Uterus (tissue), 4 donors: ENCODE results near the gene IDUA. TPM values are rescaled to one million over a fixed set of nuclear protein-coding genes. Genes with fewer than 3 reads are reported as not detected.

Experiments used
- DNase-seq, 2 donors: peaks; one replicate each; pipeline ENCODE4 v3.0.0-alpha.2; 2019 to 2020
- H3K27ac ChIP-seq, 2 donors: fragments of 200-600 bp; sonication (generic); 1 replicate in 1 of 2; 2 replicates in 1 of 2; pipeline ENCODE4 v1.5.1; 2016 to 2018
- H3K27me3 ChIP-seq, 2 donors: fragments of 200-600 bp; sonication (generic); one replicate each; pipeline ENCODE4 v1.5.1; 2018 to 2019; ENCODE audit warnings: control low read depth in 1 of 2
- H3K36me3 ChIP-seq, 2 donors: fragments of 200-600 bp; sonication (generic); one replicate each; pipeline ENCODE4 v1.5.1; 2019; ENCODE audit warnings: control low read depth in 1 of 2
- H3K4me1 ChIP-seq, 2 donors: fragments of 200-600 bp; sonication (generic); one replicate each; pipeline ENCODE4 v1.5.1; 2018 to 2019; ENCODE audit warnings: control low read depth in 1 of 2
- H3K4me3 ChIP-seq, 2 donors: fragments of 200-600 bp; sonication (generic); 1 replicate in 1 of 2; 2 replicates in 1 of 2; pipeline ENCODE4 v1.5.1; 2018 to 2019; ENCODE audit warnings: mild to moderate bottlenecking in 1 of 2
- H3K9me3 ChIP-seq, 2 donors: fragments of 200-600 bp; sonication (generic); one replicate each; pipeline ENCODE4 v1.5.1; 2019; ENCODE audit warnings: control low read depth in 1 of 2
- CTCF ChIP-seq, 4 experiments: fragments of 200-600 bp in 2 of 4; fragments of 450-650 bp in 2 of 4; sonication (generic) in 2 of 4; IDR thresholded peaks; one replicate each; pipeline ENCODE4 v1.5.1; 2016 to 2019; ENCODE audit warnings: antibody characterized with exemption in 4 of 4, mild to moderate bottlenecking in 2 of 4, moderate library complexity in 1 of 4
- POLR2A ChIP-seq, 2 donors: fragments of 450-650 bp; IDR thresholded peaks; one replicate each; pipeline ENCODE4 v1.6.1; 2016; ENCODE audit warnings: antibody characterized with exemption in 2 of 2, mild to moderate bottlenecking in 1 of 2, moderate library complexity in 1 of 2
- intact Hi-C: fragments of 100-400 bp; cut with DNase I; formaldehyde crosslinking; loops from one replicate; pipeline ENCODE4 v1.15.1; 2023; ENCODE audit warnings: low total_unique reads
- total RNA-seq, 4 donors: library from RNA; depleted of rRNA in 3 of 4; stranded (reverse); fragments of >200 nt in 3 of 4; gene quantifications; one replicate each; pipeline versions ENCODE4 v1.1.0 to v1.2.4, GENCODE V29; 2014 to 2023
- donor health status: DM: yes; HTN: yes; CAD: no.

The IDUA gene
- total RNA-seq, 4 donors from 2014 or later, result 2.8 to 45.8 (median 9.9) TPM

GRCh38 chr4:1000686-1001260 lies 13.9 kb downstream of the IDUA start:
- peaks cover 15 to 32% of the 10 kb centered on the region in 2 donors for H3K27me3 ChIP-seq

GRCh38 chr4:1001561-1002130 lies 14.8 kb downstream of the IDUA start:
- H3K27me3 ChIP-seq, result peaks cover 15 to 32% of the 10 kb centered on the region in 2 donors
- intact Hi-C loops, result no loop called here
- DNase-seq, result no peak
- H3K36me3 ChIP-seq, result no peaks in the 10 kb centered on the region
- no peak overlapping the region for H3K27ac ChIP-seq
- H3K9me3 ChIP-seq, result no peaks in the 10 kb centered on the region
- H3K4me3 ChIP-seq, result no peak overlapping the region
- peaks cover 0 to 29% of the 10 kb centered on the region in 2 donors for H3K4me1 ChIP-seq
- TF ChIP-seq POLR2A (IDR thresholded peaks at IDR 0.05) (no peak), CTCF (IDR thresholded peaks at IDR 0.05) (no peak)

More at GRCh38 chr4:1000686-1001260, 13.9 kb downstream of the IDUA start:
- Histone ChIP-seq H3K4me3 (no peak overlapping the region), H3K4me1 (peaks cover 0 to 29% of the 10 kb centered on the region in 2 donors), H3K36me3 (no peaks in the 10 kb centered on the region), H3K9me3 (no peaks in the 10 kb centered on the region), H3K27ac (no peak overlapping the region)
- intact Hi-C loops, result no loop called here
- no peak for DNase-seq
- TF ChIP-seq POLR2A (IDR thresholded peaks at IDR 0.05), result no peak

GRCh38 chr4:1002131-1002630 lies 15.3 kb downstream of the IDUA start:
- no peaks in the 10 kb centered on the region for H3K9me3 ChIP-seq
- H3K27ac ChIP-seq, result no peak overlapping the region
- peaks cover 15 to 32% of the 10 kb centered on the region in 2 donors for H3K27me3 ChIP-seq
- H3K36me3 ChIP-seq, result no peaks in the 10 kb centered on the region
- DNase-seq, result peak; percentile 50 to 54
- no peak overlapping the region for H3K4me3 ChIP-seq
- no peak for TF ChIP-seq CTCF (IDR thresholded peaks at IDR 0.05)
- no peak for TF ChIP-seq POLR2A (IDR thresholded peaks at IDR 0.05)
- H3K4me1 ChIP-seq, result peaks cover 0 to 26% of the 10 kb centered on the region in 2 donors
- intact Hi-C loops, result no loop called here

- DNase-seq, result no peak
- Histone ChIP-seq H3K9me3 (no peaks in the 10 kb centered on the region), H3K36me3 (no peaks in the 10 kb centered on the region), H3K4me3 (no peak overlapping the region), H3K4me1 (peaks cover 0 to 20% of the 10 kb centered on the region in 2 donors), H3K27me3 (peaks cover 15 to 28% of the 10 kb centered on the region in 2 donors), H3K27ac (no peak overlapping the region)
- intact Hi-C loops, result no loop called here
- TF ChIP-seq POLR2A (IDR thresholded peaks at IDR 0.05), result no peak
- TF ChIP-seq CTCF (IDR thresholded peaks at IDR 0.05), result no peak
These were observed 15.9 kb downstream of the IDUA start for GRCh38 chr4:1002631-1003251.

- H3K27me3 ChIP-seq, result peaks cover 15 to 23% of the 10 kb centered on the region in 2 donors
These were observed 16.6 kb downstream of the IDUA start for GRCh38 chr4:1003271-1004070.

More at GRCh38 chr4:1003271-1004070, 16.6 kb downstream of the IDUA start:
- H3K4me3 ChIP-seq, result no peak overlapping the region
- no peaks in the 10 kb centered on the region for H3K9me3 ChIP-seq
- no peaks in the 10 kb centered on the region for H3K36me3 ChIP-seq
- intact Hi-C loops, result no loop called here
- TF ChIP-seq POLR2A (IDR thresholded peaks at IDR 0.05) (no peak), CTCF (IDR thresholded peaks at IDR 0.05) (no peak)
- peaks cover 0 to 14% of the 10 kb centered on the region in 2 donors for H3K4me1 ChIP-seq
- H3K27ac ChIP-seq, result no peak overlapping the region
- no peak for DNase-seq
